GM23248 (cell line): ENCODE results near the gene ATF7IP.

Experiments used
- EZH2 ChIP-seq: fragments of 200-600 bp; sonication (generic); IDR thresholded peaks from 2 replicates; pipeline ENCODE4 v1.6.1; 2018; ENCODE audit warnings: antibody characterized with exemption, mild to moderate bottlenecking; ENCODE audit not compliant: insufficient read depth, poor library complexity, severe bottlenecking
- EZH2phosphoT487 ChIP-seq: fragments of 200-600 bp; sonication (generic); IDR thresholded peaks from 2 replicates; pipeline ENCODE4 v1.6.1; 2018; ENCODE audit warnings: antibody characterized with exemption, moderate library complexity, mild to moderate bottlenecking, low read depth; ENCODE audit not compliant: insufficient read depth

GRCh38 chr12:14399871-14400270 is 34.4 kb downstream of the ATF7IP start:
- TF ChIP-seq EZH2phosphoT487 (no peak), EZH2 (no peak)
